SU-DHL-6 (cell line): Measurements from ENCODE around the gene NKD1.

Source experiments
- H2AFZ ChIP-seq: fragments of 200-600 bp; sonication (generic); 2 replicates; pipeline ENCODE4 v1.6.1; 2014; ENCODE audit warnings: low read depth, mild to moderate bottlenecking, moderate library complexity, mixed read lengths, antibody characterized with exemption, low read length; ENCODE audit not compliant: severe bottlenecking
- H3F3A ChIP-seq: fragments of 200-600 bp; shearing (Covaris generic); 2 replicates; pipeline ENCODE4 v1.6.0; 2016; ENCODE audit warnings: antibody characterized with exemption, mild to moderate bottlenecking; ENCODE audit not compliant: insufficient read depth
- H3K27ac ChIP-seq: fragments of 200-600 bp; sonication (generic); 2 replicates; pipeline ENCODE4 v1.5.1; 2016; ENCODE audit warnings: low read depth, mild to moderate bottlenecking, low read length, moderate library complexity, mixed read lengths
- H3K27me3 ChIP-seq: fragments of 200-600 bp; sonication (generic), shearing (Covaris generic); 2 replicates; pipeline ENCODE4 v1.6.0; 2014; ENCODE audit warnings: mild to moderate bottlenecking, low read length
- H3K36me3 ChIP-seq: fragments of 200-600 bp; sonication (generic); 2 replicates; pipeline ENCODE4 v1.6.1; 2014; ENCODE audit warnings: mild to moderate bottlenecking, low read length, mixed read lengths
- H3K4me2 ChIP-seq: fragments of 300-600, 200-600 bp; shearing (Covaris generic), sonication (generic); 2 replicates; pipeline ENCODE4 v1.6.0; 2014; ENCODE audit warnings: low read length, low read depth, mild to moderate bottlenecking; ENCODE audit not compliant: poor library complexity, severe bottlenecking
- H3K4me3 ChIP-seq: fragments of 200-600 bp; sonication (generic); 2 replicates; pipeline ENCODE4 v1.5.1; 2014; ENCODE audit warnings: antibody characterized with exemption, low read length, mild to moderate bottlenecking, mixed read lengths; ENCODE audit not compliant: insufficient read depth, poor library complexity, severe bottlenecking
- H3K79me2 ChIP-seq: fragments of 200-600 bp; sonication (generic); 2 replicates; pipeline ENCODE4 v1.6.1; 2014; ENCODE audit warnings: mild to moderate bottlenecking, low read length, moderate library complexity; ENCODE audit not compliant: insufficient read depth
- H3K9ac ChIP-seq: fragments of 200-600 bp; sonication (generic); 2 replicates; pipeline ENCODE4 v1.7.0; 2014; ENCODE audit warnings: mild to moderate bottlenecking, low read length
- H3K9me2 ChIP-seq: fragments of 200-600 bp; sonication (generic); replicated peaks from 2 replicates; pipeline ENCODE4 v1.6.1; 2014; ENCODE audit warnings: low read length; ENCODE audit not compliant: insufficient read depth
- H3K9me3 ChIP-seq: fragments of 200-600 bp; sonication (generic); 2 replicates; pipeline ENCODE4 v1.6.1; 2014; ENCODE audit warnings: low read length, mixed read lengths; ENCODE audit not compliant: insufficient read depth
- H4K20me1 ChIP-seq: fragments of 200-600 bp; sonication (generic); 2 replicates; pipeline ENCODE4 v1.6.1; 2014; ENCODE audit warnings: low read depth, mild to moderate bottlenecking, antibody characterized with exemption, low read length, moderate library complexity, mixed read lengths
- EZH2phosphoT487 ChIP-seq: fragments of 200-600 bp; sonication (generic), shearing (Covaris generic); conservative IDR thresholded peaks from 2 replicates; pipeline ENCODE4 v1.6.1; 2018; ENCODE audit warnings: mild to moderate bottlenecking, antibody characterized with exemption, low read length, moderate library complexity, mixed read lengths
- TF ChIP-seq, protein P1 (sequence below): fragments of 200-600 bp; sonication (generic); IDR thresholded peaks from one replicate; pipeline ENCODE4 v1.5.1; 2017; ENCODE audit warnings: antibody characterized with exemption, mild to moderate bottlenecking, low read length, moderate library complexity; ENCODE audit not compliant: insufficient read depth, poor library complexity, severe bottlenecking

NKD1 gene

DNA sequence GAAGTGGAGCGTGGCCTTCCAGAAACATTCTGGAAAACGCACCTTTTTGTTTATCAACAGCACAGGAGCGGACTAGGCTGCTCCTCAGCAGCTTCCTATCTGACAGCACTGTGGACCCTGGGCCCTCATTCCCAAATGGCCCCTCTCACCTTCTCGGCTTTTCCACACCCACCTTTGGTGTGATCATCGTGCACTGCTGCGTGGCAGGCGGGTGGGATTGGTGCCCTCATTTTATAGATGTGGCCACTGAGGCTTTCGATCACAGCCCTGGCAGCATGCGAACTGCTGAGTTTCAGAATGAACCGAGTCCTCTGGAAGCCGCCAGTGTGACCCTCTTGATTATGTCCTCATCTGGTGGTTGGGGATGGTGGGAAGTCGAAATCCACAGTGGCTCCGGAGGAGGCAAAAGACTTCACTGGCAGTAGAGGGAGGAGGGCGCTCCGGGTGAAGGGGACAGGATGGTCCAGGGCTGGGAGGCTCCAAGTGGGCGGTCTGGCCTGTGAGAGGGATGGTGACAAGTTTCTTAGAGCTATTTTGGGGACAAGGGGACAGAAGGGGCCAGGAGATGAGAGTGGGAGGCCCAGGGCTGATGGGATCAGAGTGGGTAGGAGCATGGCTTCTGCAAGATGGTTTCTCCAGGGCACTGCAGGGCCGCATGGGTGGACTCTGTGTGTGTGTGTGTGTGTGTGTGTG is 49.5 kb downstream of the NKD1 start:
- Histone ChIP-seq H3K36me3 (no peaks in the 10 kb centered on the region), H3K27me3 (no peaks in the 10 kb centered on the region), H3K79me2 (no peaks in the 10 kb centered on the region), H3K4me3 (no peak overlapping the region), H3K9me2 (no peaks in the 10 kb centered on the region), H3K27ac (no peak overlapping the region), H3K4me2 (no peak overlapping the region), H2AFZ (no peak overlapping the region), H3K9me3 (no peaks in the 10 kb centered on the region), H3F3A (no peaks in the 10 kb centered on the region), H3K9ac (no peak overlapping the region), H4K20me1 (no peaks in the 10 kb centered on the region)
- TF ChIP-seq, protein P1, sequence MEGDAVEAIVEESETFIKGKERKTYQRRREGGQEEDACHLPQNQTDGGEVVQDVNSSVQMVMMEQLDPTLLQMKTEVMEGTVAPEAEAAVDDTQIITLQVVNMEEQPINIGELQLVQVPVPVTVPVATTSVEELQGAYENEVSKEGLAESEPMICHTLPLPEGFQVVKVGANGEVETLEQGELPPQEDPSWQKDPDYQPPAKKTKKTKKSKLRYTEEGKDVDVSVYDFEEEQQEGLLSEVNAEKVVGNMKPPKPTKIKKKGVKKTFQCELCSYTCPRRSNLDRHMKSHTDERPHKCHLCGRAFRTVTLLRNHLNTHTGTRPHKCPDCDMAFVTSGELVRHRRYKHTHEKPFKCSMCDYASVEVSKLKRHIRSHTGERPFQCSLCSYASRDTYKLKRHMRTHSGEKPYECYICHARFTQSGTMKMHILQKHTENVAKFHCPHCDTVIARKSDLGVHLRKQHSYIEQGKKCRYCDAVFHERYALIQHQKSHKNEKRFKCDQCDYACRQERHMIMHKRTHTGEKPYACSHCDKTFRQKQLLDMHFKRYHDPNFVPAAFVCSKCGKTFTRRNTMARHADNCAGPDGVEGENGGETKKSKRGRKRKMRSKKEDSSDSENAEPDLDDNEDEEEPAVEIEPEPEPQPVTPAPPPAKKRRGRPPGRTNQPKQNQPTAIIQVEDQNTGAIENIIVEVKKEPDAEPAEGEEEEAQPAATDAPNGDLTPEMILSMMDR, result no peak
- no peak for TF ChIP-seq EZH2phosphoT487

DNA sequence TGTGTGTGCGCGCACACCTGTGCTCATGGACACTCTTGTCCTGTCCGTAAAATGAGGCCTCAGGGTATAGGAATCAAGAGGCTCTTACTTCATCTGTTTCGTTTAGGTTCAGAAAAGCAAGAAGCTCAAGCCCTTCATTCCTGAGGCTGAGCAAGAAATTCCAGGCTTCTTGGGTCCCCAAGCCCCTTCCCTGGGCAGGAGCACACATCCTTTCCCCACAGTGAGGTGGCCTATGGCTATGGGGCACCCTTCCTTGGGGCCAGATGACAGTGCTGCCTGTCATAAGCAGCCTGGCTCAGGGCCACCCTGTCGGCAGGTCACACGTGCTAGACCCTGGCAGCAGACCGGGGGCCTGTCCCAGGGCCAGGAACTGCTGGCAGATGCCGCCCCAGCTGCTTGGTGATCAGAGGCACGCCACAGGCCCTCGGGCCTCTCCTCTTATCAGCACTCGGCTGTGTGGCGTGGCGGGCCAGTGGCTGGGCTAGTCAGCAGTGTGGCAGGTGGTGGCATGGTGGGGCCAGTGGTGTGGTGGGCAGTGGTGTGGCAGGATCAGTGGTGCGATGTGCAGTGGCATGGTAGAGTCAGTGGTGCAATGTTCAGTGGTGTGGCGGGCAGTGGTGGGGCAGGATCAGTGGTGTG is 50.2 kb downstream of the NKD1 start:
- Histone ChIP-seq H3K79me2 (no peaks in the 10 kb centered on the region), H3K9ac (no peak overlapping the region), H2AFZ (no peak overlapping the region), H4K20me1 (no peaks in the 10 kb centered on the region), H3F3A (no peaks in the 10 kb centered on the region), H3K27me3 (no peaks in the 10 kb centered on the region), H3K9me3 (no peaks in the 10 kb centered on the region), H3K36me3 (no peaks in the 10 kb centered on the region), H3K9me2 (no peaks in the 10 kb centered on the region), H3K4me3 (no peak overlapping the region), H3K4me2 (no peak overlapping the region), H3K27ac (no peak overlapping the region)
- TF ChIP-seq, protein P1, result no peak

DNA sequence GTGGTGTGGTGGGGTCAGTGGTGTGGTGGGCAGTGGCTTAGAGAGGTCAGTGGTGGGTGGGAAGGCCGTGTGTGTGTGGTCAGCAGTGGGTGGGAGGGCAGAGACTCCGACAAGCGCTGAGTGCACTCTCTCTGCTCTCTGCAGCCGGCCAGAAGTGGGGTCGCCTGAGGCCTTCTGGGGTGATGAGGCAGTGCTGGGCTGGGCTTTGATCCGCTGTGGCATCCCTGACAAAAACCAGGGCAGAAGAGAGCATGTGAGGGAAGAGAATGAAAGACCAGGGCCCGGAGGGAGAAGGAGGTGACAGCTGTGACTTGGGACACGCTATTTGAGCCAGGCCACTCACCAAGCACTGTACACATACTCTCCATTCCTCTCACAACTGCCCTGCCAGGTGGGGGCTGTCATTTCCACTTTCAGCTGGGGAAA is 50.8 kb downstream of the NKD1 start:
- no peak overlapping the region for H3K27ac ChIP-seq
- H4K20me1 ChIP-seq, result no peaks in the 10 kb centered on the region
- H3K27me3 ChIP-seq, result no peaks in the 10 kb centered on the region
- TF ChIP-seq EZH2phosphoT487, result no peak
- TF ChIP-seq, protein P1, result no peak
- H3K9ac ChIP-seq, result no peak overlapping the region
- no peaks in the 10 kb centered on the region for H3K36me3 ChIP-seq
- H3K4me2 ChIP-seq, result no peak overlapping the region
- no peaks in the 10 kb centered on the region for H3K9me3 ChIP-seq
- no peak overlapping the region for H3K4me3 ChIP-seq
- no peaks in the 10 kb centered on the region for H3K9me2 ChIP-seq
- H2AFZ ChIP-seq, result no peak overlapping the region
- no peaks in the 10 kb centered on the region for H3K79me2 ChIP-seq
- no peaks in the 10 kb centered on the region for H3F3A ChIP-seq
